Common myeloid progenitor, CD34-positive (primary cell): Measurements from ENCODE around the gene VEGFA.

Experiments
- CTCF ChIA-PET: fragments of 350-600 bp; sonication (Branson Sonifier 250); formaldehyde crosslinking; loops from one replicate; lab custom pipeline; 2021; ENCODE audit warnings: antibody characterized with exemption; lab: Charles Lee
- POLR2A ChIA-PET: fragments of 350-600 bp; sonication (Branson Sonifier 250); formaldehyde crosslinking; loops from one replicate; lab custom pipeline; 2021; ENCODE audit warnings: antibody characterized with exemption; lab: Charles Lee
- DNase-seq, 3 donors: peaks; one replicate each; pipeline versions ENCODE4 v3.0.0 to v3.0.0-alpha.2; 2013
- H3K27ac ChIP-seq, 2 experiments: 1 replicate in 1 of 2; 2 replicates in 1 of 2; pipeline ENCODE4 v1.7.0; 2013; ENCODE audit warnings: inconsistent platforms in 2 of 2, low read length in 2 of 2, mild to moderate bottlenecking in 2 of 2, low read depth in 1 of 2, moderate library complexity in 1 of 2; ENCODE audit not compliant: severe bottlenecking in 2 of 2, insufficient read depth in 1 of 2, poor library complexity in 1 of 2
- H3K27me3 ChIP-seq, 5 experiments: replicated peaks in 2 of 5; 1 replicate in 3 of 5; 2 replicates in 2 of 5; pipeline versions ENCODE4 v1.6.1 to v1.7.0; 2013; ENCODE audit warnings: low read length in 4 of 5, mild to moderate bottlenecking in 2 of 5, moderate library complexity in 2 of 5, inconsistent platforms in 1 of 5; ENCODE audit not compliant: insufficient read depth in 5 of 5, control insufficient read depth in 4 of 5
- H3K36me3 ChIP-seq, 4 experiments: 1 replicate in 2 of 4; 2 replicates in 2 of 4; pipeline versions ENCODE4 v1.6.1 to v1.7.0; 2013; ENCODE audit warnings: low read length in 3 of 4, control low read depth in 1 of 4, mild to moderate bottlenecking in 1 of 4; ENCODE audit not compliant: control insufficient read depth in 4 of 4, insufficient read depth in 4 of 4
- H3K4me1 ChIP-seq, 4 experiments: 1 replicate in 3 of 4; 2 replicates in 1 of 4; pipeline versions ENCODE4 v1.6.1 to v1.7.1; 2013; ENCODE audit warnings: low read length in 3 of 4, mild to moderate bottlenecking in 3 of 4, control low read depth in 1 of 4, inconsistent platforms in 1 of 4, moderate library complexity in 1 of 4; ENCODE audit not compliant: control insufficient read depth in 4 of 4, insufficient read depth in 4 of 4; ENCODE audit errors: control extremely low read depth in 1 of 4
- H3K4me3 ChIP-seq, 7 experiments: 1 replicate in 4 of 7; 2 replicates in 3 of 7; pipeline versions ENCODE4 v1.5.1 to v1.7.0; 2013; ENCODE audit warnings: mild to moderate bottlenecking in 7 of 7, low read length in 6 of 7, moderate library complexity in 6 of 7, inconsistent platforms in 2 of 7, low read depth in 2 of 7, control low read depth in 1 of 7; ENCODE audit not compliant: insufficient read depth in 4 of 7, control insufficient read depth in 1 of 7; ENCODE audit errors: extremely low read depth in 1 of 7
- H3K9me3 ChIP-seq, 5 experiments: 1 replicate in 4 of 5; 2 replicates in 1 of 5; pipeline versions ENCODE4 v1.6.1 to v1.7.1; 2013; ENCODE audit warnings: low read length in 4 of 5, mild to moderate bottlenecking in 2 of 5, inconsistent platforms in 1 of 5, low read depth in 1 of 5, moderate library complexity in 1 of 5; ENCODE audit not compliant: control insufficient read depth in 4 of 5, insufficient read depth in 2 of 5; ENCODE audit errors: control extremely low read depth in 1 of 5
- WGBS: methylation state at CpG from one replicate; pipeline ENCODE4 v1.1.5; 2013; ENCODE audit not compliant: insufficient coverage; 5-methylcytosine and 5-hydroxymethylcytosine counted together

Gene VEGFA

GRCh38 chr6:43776799-43777776, 7.1 kb downstream of the VEGFA start:
- POLR2A ChIA-PET = no interaction called here
- Histone ChIP-seq H3K27me3 (peaks cover 0 to 9% (median 0%) of the 10 kb centered on the region in 5 experiments), H3K27ac (no peak overlapping the region), H3K36me3 (peaks cover 0 to 54% (median 24%) of the 10 kb centered on the region in 4 experiments), H3K4me1 (peaks cover 2 to 45% (median 33%) of the 10 kb centered on the region in 4 experiments), H3K4me3 (no peak overlapping the region), H3K9me3 (no peaks in the 10 kb centered on the region)
- CTCF ChIA-PET = interaction anchor here (0.7 to 7.1 kb wide), 16 partner anchors 10 to 302 kb away, joined by 3 to 68 read pairs (median 4); no protein-coding TSS in a partner anchor
- 96% methylated on average over 18 of the region's 18 CpGs for WGBS
- DNase-seq = no peak

GRCh38 chr6:43778131-43778855, 8.3 kb downstream of the VEGFA start:
- no peak for DNase-seq
- H3K27ac ChIP-seq = no peak overlapping the region
- peaks cover 0 to 66% (median 26%) of the 10 kb centered on the region in 4 experiments for H3K36me3 ChIP-seq
- no peak overlapping the region for H3K4me3 ChIP-seq
- WGBS = 100% methylated on average over 1 of the region's 4 CpGs
- POLR2A ChIA-PET = no interaction called here
- peaks cover 2 to 37% (median 25%) of the 10 kb centered on the region in 4 experiments for H3K4me1 ChIP-seq
- H3K9me3 ChIP-seq = no peaks in the 10 kb centered on the region
- CTCF ChIA-PET = interaction anchor here (0.7 to 7.1 kb wide), 7 partner anchors 13 to 60 kb away, joined by 3 to 68 read pairs (median 7); no protein-coding TSS in a partner anchor
- no peaks in the 10 kb centered on the region for H3K27me3 ChIP-seq

DNA sequence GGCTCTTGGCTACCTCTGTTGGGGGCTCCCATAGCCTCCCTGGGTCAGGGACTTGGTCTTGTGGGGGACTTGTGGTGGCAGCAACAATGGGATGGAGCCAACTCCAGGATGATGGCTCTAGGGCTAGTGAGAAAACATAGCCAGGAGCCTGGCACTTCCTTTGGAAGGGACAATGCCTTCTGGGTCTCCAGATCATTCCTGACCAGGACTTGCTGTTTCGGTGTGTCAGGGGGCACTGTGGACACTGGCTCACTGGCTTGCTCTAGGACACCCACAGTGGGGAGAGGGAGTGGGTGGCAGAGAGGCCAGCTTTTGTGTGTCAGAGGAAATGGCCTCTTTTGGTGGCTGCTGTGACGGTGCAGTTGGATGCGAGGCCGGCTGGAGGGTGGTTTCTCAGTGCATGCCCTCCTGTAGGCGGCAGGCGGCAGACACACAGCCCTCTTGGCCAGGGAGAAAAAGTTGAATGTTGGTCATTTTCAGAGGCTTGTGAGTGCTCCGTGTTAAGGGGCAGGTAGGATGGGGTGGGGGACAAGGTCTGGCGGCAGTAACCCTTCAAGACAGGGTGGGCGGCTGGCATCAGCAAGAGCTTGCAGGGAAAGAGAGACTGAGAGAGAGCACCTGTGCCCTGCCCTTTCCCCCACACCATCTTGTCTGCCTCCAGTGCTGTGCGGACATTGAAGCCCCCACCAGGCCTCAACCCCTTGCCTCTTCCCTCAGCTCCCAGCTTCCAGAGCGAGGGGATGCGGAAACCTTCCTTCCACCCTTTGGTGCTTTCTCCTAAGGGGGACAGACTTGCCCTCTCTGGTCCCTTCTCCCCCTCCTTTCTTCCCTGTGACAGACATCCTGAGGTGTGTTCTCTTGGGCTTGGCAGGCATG, 9.2 kb downstream of the VEGFA start:
- WGBS = 95% methylated on average over 12 of the region's 12 CpGs
- no peaks in the 10 kb centered on the region for H3K27me3 ChIP-seq
- H3K36me3 ChIP-seq = peaks cover 0 to 75% (median 29%) of the 10 kb centered on the region in 4 experiments
- DNase-seq = no peak
- no peak overlapping the region for H3K27ac ChIP-seq
- no peak overlapping the region for H3K4me3 ChIP-seq
- H3K9me3 ChIP-seq = no peaks in the 10 kb centered on the region
- ChIA-PET POLR2A (no interaction called here), CTCF (interaction anchor here (3.0 to 7.1 kb wide), 2 partner anchors 26 to 35 kb away, joined by 12 to 68 read pairs; no protein-coding TSS in a partner anchor)
- peaks cover 2 to 28% (median 20%) of the 10 kb centered on the region in 4 experiments for H3K4me1 ChIP-seq

- no peaks in the 10 kb centered on the region for H3K27me3 ChIP-seq
- peaks cover 0 to 80% (median 31%) of the 10 kb centered on the region in 4 experiments for H3K36me3 ChIP-seq
- ChIA-PET POLR2A (no interaction called here), CTCF (no interaction called here)
- DNase-seq = no peak
- H3K9me3 ChIP-seq = no peaks in the 10 kb centered on the region
- WGBS = 98% methylated on average over 6 of the region's 8 CpGs
- H3K4me3 ChIP-seq = no peak overlapping the region
- H3K4me1 ChIP-seq = peaks cover 2 to 22% (median 13%) of the 10 kb centered on the region in 4 experiments
- no peak overlapping the region for H3K27ac ChIP-seq
These were observed 9.8 kb downstream of the VEGFA start for GRCh38 chr6:43779852-43780236.

DNA sequence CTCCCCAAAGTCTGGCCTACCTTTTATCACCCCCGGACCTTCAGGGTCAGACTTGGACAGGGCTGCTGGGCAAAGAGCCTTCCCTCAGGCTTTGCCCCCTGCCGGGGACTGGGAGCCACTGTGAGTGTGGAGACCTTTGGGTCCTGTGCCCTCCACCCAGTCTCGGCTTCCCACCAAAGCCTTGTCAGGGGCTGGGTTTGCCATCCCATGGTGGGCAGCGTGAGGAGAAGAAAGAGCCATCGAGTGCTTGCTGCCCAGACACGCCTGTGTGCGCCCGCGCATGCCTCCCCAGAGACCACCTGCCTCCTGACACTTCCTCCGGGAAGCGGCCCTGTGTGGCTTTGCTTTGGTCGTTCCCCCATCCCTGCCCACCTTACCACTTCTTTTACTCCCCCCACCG, 10.3 kb downstream of the VEGFA start:
- H3K9me3 ChIP-seq = no peaks in the 10 kb centered on the region
- no peaks in the 10 kb centered on the region for H3K27me3 ChIP-seq
- no peak overlapping the region for H3K27ac ChIP-seq
- WGBS = 99% methylated on average over 9 of the region's 13 CpGs
- CTCF ChIA-PET = no interaction called here
- H3K4me1 ChIP-seq = peaks cover 0 to 17% (median 9%) of the 10 kb centered on the region in 4 experiments
- H3K4me3 ChIP-seq = no peak overlapping the region
- POLR2A ChIA-PET = no interaction called here
- no peak for DNase-seq
- peaks cover 0 to 84% (median 34%) of the 10 kb centered on the region in 4 experiments for H3K36me3 ChIP-seq
